Progenitor cell of endocrine pancreas (in vitro differentiated cells): Measurements from ENCODE around the gene PEMT. TPM values are rescaled to one million over a fixed set of nuclear protein-coding genes. Genes with fewer than 3 reads are reported as not detected.

ENCODE experiments used
- DNase-seq: peaks from one replicate; pipeline ENCODE4 v3.0.0; 2021; ENCODE audit warnings: low spot score; ENCODE audit not compliant: unreplicated experiment
- H3K27ac Mint-ChIP-seq: 2 replicates; pipeline ENCODE4 v1.8.0; 2021; ENCODE audit warnings: mild to moderate bottlenecking, moderate library complexity, mixed read lengths
- H3K27me3 Mint-ChIP-seq: 2 replicates; pipeline ENCODE4 v1.8.0; 2021; ENCODE audit warnings: mixed read lengths
- H3K36me3 Mint-ChIP-seq: 2 replicates; pipeline ENCODE4 v1.8.0; 2022; ENCODE audit warnings: mixed read lengths; ENCODE audit not compliant: insufficient read depth
- H3K4me1 Mint-ChIP-seq: 2 replicates; pipeline ENCODE4 v1.8.0; 2021; ENCODE audit warnings: low read depth, mixed read lengths
- H3K4me3 Mint-ChIP-seq: 2 replicates; pipeline ENCODE4 v1.8.0; 2021; ENCODE audit warnings: low read depth, mild to moderate bottlenecking, moderate library complexity, mixed read lengths
- H3K9me3 Mint-ChIP-seq: 2 replicates; pipeline ENCODE4 v1.8.0; 2021; ENCODE audit warnings: low read depth, mixed read lengths
- total RNA-seq: library from RNA; stranded (reverse); gene quantifications from 2 replicates; pipeline ENCODE4 v1.2.1, GENCODE V29; 2021
- TF ChIP-seq, protein P1 (sequence below): fragments of 200-600 bp; sonication (generic); IDR thresholded peaks from one replicate; pipeline ENCODE4 v1.5.0; 2021; ENCODE audit warnings: antibody characterized with exemption, mild to moderate bottlenecking; ENCODE audit not compliant: unreplicated experiment

PEMT gene
- total RNA-seq, 1 donor from 2014 or later, result 67.0 TPM

GRCh38 chr17:17590883-17591354 is 589 bp downstream of the PEMT start:
- Mint-ChIP-seq H3K4me3 (peak overlapping the region; percentile 87), H3K36me3 (peaks cover 7% of the 10 kb centered on the region), H3K27ac (peak overlapping the region; percentile 95), H3K9me3 (no peaks in the 10 kb centered on the region), H3K4me1 (peaks cover 46% of the 10 kb centered on the region), H3K27me3 (no peaks in the 10 kb centered on the region)
- no peak for DNase-seq
- TF ChIP-seq, protein P1, sequence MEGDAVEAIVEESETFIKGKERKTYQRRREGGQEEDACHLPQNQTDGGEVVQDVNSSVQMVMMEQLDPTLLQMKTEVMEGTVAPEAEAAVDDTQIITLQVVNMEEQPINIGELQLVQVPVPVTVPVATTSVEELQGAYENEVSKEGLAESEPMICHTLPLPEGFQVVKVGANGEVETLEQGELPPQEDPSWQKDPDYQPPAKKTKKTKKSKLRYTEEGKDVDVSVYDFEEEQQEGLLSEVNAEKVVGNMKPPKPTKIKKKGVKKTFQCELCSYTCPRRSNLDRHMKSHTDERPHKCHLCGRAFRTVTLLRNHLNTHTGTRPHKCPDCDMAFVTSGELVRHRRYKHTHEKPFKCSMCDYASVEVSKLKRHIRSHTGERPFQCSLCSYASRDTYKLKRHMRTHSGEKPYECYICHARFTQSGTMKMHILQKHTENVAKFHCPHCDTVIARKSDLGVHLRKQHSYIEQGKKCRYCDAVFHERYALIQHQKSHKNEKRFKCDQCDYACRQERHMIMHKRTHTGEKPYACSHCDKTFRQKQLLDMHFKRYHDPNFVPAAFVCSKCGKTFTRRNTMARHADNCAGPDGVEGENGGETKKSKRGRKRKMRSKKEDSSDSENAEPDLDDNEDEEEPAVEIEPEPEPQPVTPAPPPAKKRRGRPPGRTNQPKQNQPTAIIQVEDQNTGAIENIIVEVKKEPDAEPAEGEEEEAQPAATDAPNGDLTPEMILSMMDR, result no peak

DNA sequence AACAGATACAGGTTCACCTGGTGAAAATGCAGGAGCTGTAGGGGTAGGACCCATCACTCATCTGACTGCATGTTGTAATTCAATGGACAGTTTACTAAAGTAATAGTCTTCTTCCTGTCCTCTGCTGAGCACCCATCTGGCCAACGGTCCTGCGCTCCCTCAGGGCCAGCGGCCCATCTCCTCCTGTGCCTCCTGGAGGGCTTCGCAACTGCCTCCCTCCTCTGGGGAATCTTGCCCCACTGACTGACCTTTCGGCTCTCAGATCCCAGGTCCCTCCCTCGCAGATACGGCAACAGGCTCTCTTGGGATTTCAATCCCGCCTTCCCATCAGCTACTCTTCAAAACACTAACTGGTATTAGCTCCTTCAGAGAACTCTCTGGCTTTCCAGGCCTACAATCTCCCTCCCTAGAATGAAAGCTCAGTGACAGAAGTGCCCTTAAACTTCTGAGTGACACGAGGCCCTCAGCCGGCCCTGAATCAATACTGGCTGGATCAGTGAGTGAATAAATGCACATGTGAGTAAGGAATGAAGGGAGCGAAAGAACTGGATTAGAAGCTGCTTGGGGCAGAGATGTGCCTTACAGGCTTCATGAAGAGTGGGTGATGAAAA is 1.3 kb downstream of the PEMT start:
- H3K27me3 Mint-ChIP-seq, result no peaks in the 10 kb centered on the region
- H3K27ac Mint-ChIP-seq, result peak overlapping the region; percentile 81
- H3K36me3 Mint-ChIP-seq, result peaks cover 7% of the 10 kb centered on the region
- TF ChIP-seq, protein P1, result no peak
- no peaks in the 10 kb centered on the region for H3K9me3 Mint-ChIP-seq
- peak overlapping the region; percentile 87 for H3K4me3 Mint-ChIP-seq
- no peak for DNase-seq
- H3K4me1 Mint-ChIP-seq, result peaks cover 39% of the 10 kb centered on the region

GRCh38 chr17:17587614-17588337 is 3.7 kb downstream of the PEMT start:
- no peaks in the 10 kb centered on the region for H3K9me3 Mint-ChIP-seq
- H3K27ac Mint-ChIP-seq, result peak overlapping the region; percentile 16
- H3K27me3 Mint-ChIP-seq, result no peaks in the 10 kb centered on the region
- H3K36me3 Mint-ChIP-seq, result peaks cover 7% of the 10 kb centered on the region
- H3K4me1 Mint-ChIP-seq, result peaks cover 31% of the 10 kb centered on the region
- no peak for DNase-seq
- TF ChIP-seq, protein P1, result no peak
- no peak overlapping the region for H3K4me3 Mint-ChIP-seq

DNA sequence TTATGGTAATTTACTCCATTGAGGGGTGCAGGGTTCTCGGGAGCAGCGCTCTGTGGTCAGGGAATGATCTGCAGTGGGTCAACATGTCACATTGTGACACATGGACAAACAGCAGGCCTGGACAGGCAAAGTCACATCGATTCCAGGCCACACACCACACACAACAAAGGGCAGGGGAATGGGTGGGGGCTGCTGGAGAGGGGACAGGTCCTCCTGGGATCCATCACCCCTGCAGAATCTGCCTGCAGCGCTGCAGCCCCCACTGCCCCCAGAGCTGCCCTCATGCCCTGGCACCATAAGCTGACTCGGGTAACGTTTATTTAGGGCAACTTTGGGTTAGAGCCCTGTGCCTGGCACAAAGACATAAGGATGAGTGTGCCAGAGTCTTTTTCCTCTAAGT is 9.1 kb downstream of the PEMT start:
- Mint-ChIP-seq H3K27ac (no peak overlapping the region), H3K27me3 (no peaks in the 10 kb centered on the region), H3K4me3 (no peak overlapping the region), H3K4me1 (peaks cover 35% of the 10 kb centered on the region), H3K36me3 (peaks cover 5% of the 10 kb centered on the region), H3K9me3 (no peaks in the 10 kb centered on the region)
- DNase-seq, result no peak
- TF ChIP-seq, protein P1, result no peak

DNA sequence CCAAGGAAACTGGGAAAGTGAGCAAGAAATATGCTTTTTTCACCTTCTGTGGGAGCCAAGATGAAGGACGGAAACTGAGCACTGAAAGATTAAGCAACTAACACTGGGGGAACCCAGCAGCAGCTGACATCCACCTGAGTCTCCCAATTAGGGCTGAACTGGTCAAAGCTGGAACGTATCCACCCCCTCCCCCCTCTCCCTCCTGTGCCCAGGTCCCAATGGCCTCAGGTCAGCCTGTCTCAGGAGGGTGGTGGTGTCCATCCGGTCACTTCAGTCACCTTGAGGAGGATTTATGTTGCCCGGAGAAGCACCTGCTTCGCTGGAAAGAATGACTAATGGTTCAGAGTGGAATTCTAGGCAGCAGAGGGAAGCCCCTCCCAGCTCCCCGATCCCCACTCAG is 10.0 kb downstream of the PEMT start:
- Mint-ChIP-seq H3K27ac (peak overlapping the region; percentile 80), H3K36me3 (peaks cover 3% of the 10 kb centered on the region), H3K4me1 (peaks cover 31% of the 10 kb centered on the region), H3K4me3 (no peak overlapping the region), H3K27me3 (no peaks in the 10 kb centered on the region), H3K9me3 (no peaks in the 10 kb centered on the region)
- DNase-seq, result no peak
- TF ChIP-seq, protein P1, result no peak
